BJ (cell line): ENCODE measurements around the gene KLHDC10. TPM values are rescaled to one million over a fixed set of nuclear protein-coding genes. Genes with fewer than 3 reads are reported as not detected.
"Not testable (repeated sequence)": the region's sequence is repeated elsewhere in the genome, so short reads cannot be mapped to it uniquely, and the experiment has no call there.

Experiments used
- CTCF ChIA-PET: fragments of 350-600 bp; formaldehyde crosslinking; extraction: SDS; loops from one replicate; lab custom pipeline; 2021; ENCODE audit warnings: antibody characterized with exemption, inconsistent platforms; lab: Yijun Ruan, JAX
- POLR2A ChIA-PET: fragments of 300-600 bp; sonication (Branson Sonifier 250); formaldehyde crosslinking; extraction: SDS; loops from one replicate; lab custom pipeline; 2021; ENCODE audit warnings: antibody characterized with exemption; lab: Charles Lee
- DNase-seq: peaks from one replicate; pipeline ENCODE4 v3.0.0-alpha.2; 2011; ENCODE audit warnings: low read depth
- H3K27me3 ChIP-seq: 2 replicates; pipeline ENCODE4 v1.6.0; 2011; ENCODE audit warnings: low read length; ENCODE audit not compliant: control insufficient read depth, insufficient read depth
- H3K36me3 ChIP-seq: 2 replicates; pipeline ENCODE4 v1.5.1; 2011; ENCODE audit warnings: low read length; ENCODE audit not compliant: control insufficient read depth, insufficient read depth
- H3K4me3 ChIP-seq: 2 replicates; pipeline ENCODE4 v1.5.1; 2011; ENCODE audit warnings: low read depth, mild to moderate bottlenecking, control low read depth, low read length
- CTCF ChIP-seq: IDR thresholded peaks from 2 replicates; pipeline ENCODE4 v1.5.1; 2011; ENCODE audit warnings: low read depth, mild to moderate bottlenecking, control low read depth, inconsistent platforms, low read length, moderate library complexity; ENCODE audit not compliant: insufficient read depth
- polyA plus RNA-seq: library from polyadenylated mRNA; depleted of rRNA; stranded (reverse); fragments of >200 nt; gene quantifications from 2 replicates; pipeline ENCODE4 v1.2.3, GENCODE V29; 2011

KLHDC10 gene
- polyA plus RNA-seq, 1 experiment, result 15.9 TPM

GRCh38 chr7:130112093-130112492 lies 41.8 kb downstream of the KLHDC10 start:
- ChIA-PET POLR2A (no interaction called here), CTCF (interaction anchor here (0.6 to 1.6 kb wide), 2 partner anchors 13 to 50 kb away, joined by 3 to 4 read pairs; no protein-coding TSS in a partner anchor)
- DNase-seq, result no peak
- no peaks in the 10 kb centered on the region for H3K27me3 ChIP-seq
- no peaks in the 10 kb centered on the region for H3K36me3 ChIP-seq
- TF ChIP-seq CTCF, result no peak
- H3K4me3 ChIP-seq, result no peak overlapping the region

GRCh38 chr7:130112662-130113425 lies 42.5 kb downstream of the KLHDC10 start:
- no peak for TF ChIP-seq CTCF
- CTCF ChIA-PET, result interaction anchor here (0.7 to 2.1 kb wide), 2 partner anchors 17 to 52 kb away, joined by 3 to 5 read pairs; no protein-coding TSS in a partner anchor
- DNase-seq, result no peak
- no peaks in the 10 kb centered on the region for H3K27me3 ChIP-seq
- H3K36me3 ChIP-seq, result no peaks in the 10 kb centered on the region
- POLR2A ChIA-PET, result no interaction called here
- no peak overlapping the region for H3K4me3 ChIP-seq

- H3K27me3 ChIP-seq, POLR2A ChIA-PET, H3K4me3 ChIP-seq, H3K36me3 ChIP-seq, DNase-seq: not testable (repeated sequence)
- CTCF ChIA-PET, result interaction anchor here (0.7 to 2.1 kb wide), 2 partner anchors 17 to 52 kb away, joined by 3 to 5 read pairs; no protein-coding TSS in a partner anchor
These were observed 43.1 kb downstream of the KLHDC10 start for GRCh38 chr7:130113426-130113805.

- Histone ChIP-seq H3K36me3 (peaks cover 2% of the 10 kb centered on the region; the same call in 1 of the 2 replicates), H3K4me3 (no peak overlapping the region), H3K27me3 (no peaks in the 10 kb centered on the region)
- ChIA-PET POLR2A (no interaction called here), CTCF (interaction anchor here (0.7 to 2.1 kb wide), 3 partner anchors 18 to 57 kb away, joined by 3 to 5 read pairs (median 3); no protein-coding TSS in a partner anchor)
- DNase-seq, result no peak
- no peak for TF ChIP-seq CTCF
These were observed 43.6 kb downstream of the KLHDC10 start for GRCh38 chr7:130113887-130114286.

GRCh38 chr7:130114374-130114773 lies 44.0 kb downstream of the KLHDC10 start:
- ChIA-PET CTCF (interaction anchor here (0.8 to 2.1 kb wide), 4 partner anchors 10 to 57 kb away, joined by 3 to 5 read pairs (median 4); no protein-coding TSS in a partner anchor), POLR2A (no interaction called here)
- no peak for TF ChIP-seq CTCF
- H3K4me3 ChIP-seq, result no peak overlapping the region
- no peaks in the 10 kb centered on the region for H3K27me3 ChIP-seq
- DNase-seq, result no peak
- peaks cover 2% of the 10 kb centered on the region; the same call in 1 of the 2 replicates for H3K36me3 ChIP-seq
